Upper lobe of right lung (tissue), 1 donor: ENCODE results near the gene MTMR3. TPM values are rescaled to one million over a fixed set of nuclear protein-coding genes. Genes with fewer than 3 reads are reported as not detected.
A peak's percentile ranks its signal among the peaks of the same experiment; 100 is the strongest.

Source experiments
- ATAC-seq: fragments of 200-7000 bp; cut with Tn5 transposase; one replicate; pipeline ENCODE4 v1.9.1; 2020; ENCODE audit warnings: mild to moderate bottlenecking, moderate library complexity
- DNase-seq: peaks from one replicate; pipeline ENCODE4 v3.0.0-alpha.2; 2020
- H3K27ac ChIP-seq: fragments of 200-600 bp; one replicate; pipeline ENCODE4 v1.8.0; 2022
- H3K27me3 ChIP-seq: fragments of 200-600 bp; one replicate; pipeline ENCODE4 v1.8.0; 2022; ENCODE audit warnings: mild to moderate bottlenecking
- H3K36me3 ChIP-seq: fragments of 200-600 bp; one replicate; pipeline ENCODE4 v1.8.0; 2022
- H3K4me1 ChIP-seq: fragments of 200-600 bp; one replicate; pipeline ENCODE4 v1.8.0; 2022
- H3K4me3 ChIP-seq: fragments of 200-600 bp; one replicate; pipeline ENCODE4 v1.8.0; 2022; ENCODE audit warnings: mild to moderate bottlenecking
- H3K9me3 ChIP-seq: fragments of 200-600 bp; one replicate; pipeline ENCODE4 v1.8.0; 2022
- intact Hi-C: fragments of 100-400 bp; cut with DNase I; formaldehyde crosslinking; loops from one replicate; pipeline ENCODE4 v1.11.0; 2022
- total RNA-seq: library from RNA; stranded (reverse); fragmentation: NEBNext Ultra II Directional; extraction: Animal tissue kit (Norgen Biotek cat#: 25700); gene quantifications from one replicate; pipeline ENCODE4 v1.2.1, GENCODE V29; 2021
- TF ChIP-seq, protein P1 (sequence below): fragments of 200-600 bp; IDR thresholded peaks from one replicate; pipeline ENCODE4 v1.8.0; 2022; ENCODE audit warnings: antibody characterized with exemption
- donor health status: DM: no; HTN: yes; CAD: no; lungs with severe emphysema.

MTMR3 gene
- total RNA-seq, 1 donor from 2014 or later: 50.6 TPM

DNA sequence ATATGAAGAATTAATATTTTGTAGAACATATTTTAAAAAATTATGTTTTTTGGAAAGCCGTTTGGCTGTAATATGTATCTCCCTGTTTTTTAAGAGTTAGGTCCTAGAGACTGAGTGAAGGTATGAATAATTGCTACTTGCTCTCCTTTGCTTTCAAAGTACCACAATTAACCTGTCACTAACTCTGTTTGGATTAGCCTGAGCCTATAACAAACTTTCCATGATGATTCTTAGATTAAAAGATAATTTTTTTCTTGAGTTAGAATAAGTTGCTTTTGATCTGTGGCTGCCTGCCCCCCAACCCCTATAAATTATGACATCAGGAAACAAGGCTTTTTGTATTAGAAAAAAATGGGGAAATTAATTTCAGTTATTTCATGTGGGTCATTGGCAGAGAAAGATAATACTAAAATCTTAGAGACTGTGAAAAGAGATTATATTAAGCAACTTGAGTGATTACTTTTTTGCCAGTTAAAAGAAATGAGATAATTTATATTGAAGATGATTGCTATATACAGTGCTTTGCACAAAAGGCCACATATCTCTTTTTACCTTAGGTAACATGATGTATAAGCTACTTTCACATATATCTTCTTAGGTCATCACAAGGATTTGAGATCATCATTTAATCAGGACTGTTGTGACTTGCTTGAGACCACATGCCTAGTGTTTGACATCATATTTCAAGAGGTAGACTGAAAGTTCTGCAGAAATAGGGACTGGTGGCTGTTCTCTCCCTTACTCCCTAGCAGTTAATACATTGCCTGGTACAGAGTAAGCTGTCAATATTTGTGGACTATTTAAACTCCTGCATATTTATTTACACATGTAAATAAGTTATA lies 9.6 kb downstream of the MTMR3 start:
- no peak for ATAC-seq
- intact Hi-C loops: no loop called here
- Histone ChIP-seq H3K4me3 (no peak overlapping the region), H3K36me3 (no peaks in the 10 kb centered on the region), H3K27me3 (no peaks in the 10 kb centered on the region), H3K9me3 (no peaks in the 10 kb centered on the region), H3K27ac (no peak overlapping the region), H3K4me1 (peaks cover 6% of the 10 kb centered on the region)
- no peak for DNase-seq
- TF ChIP-seq, protein P1, sequence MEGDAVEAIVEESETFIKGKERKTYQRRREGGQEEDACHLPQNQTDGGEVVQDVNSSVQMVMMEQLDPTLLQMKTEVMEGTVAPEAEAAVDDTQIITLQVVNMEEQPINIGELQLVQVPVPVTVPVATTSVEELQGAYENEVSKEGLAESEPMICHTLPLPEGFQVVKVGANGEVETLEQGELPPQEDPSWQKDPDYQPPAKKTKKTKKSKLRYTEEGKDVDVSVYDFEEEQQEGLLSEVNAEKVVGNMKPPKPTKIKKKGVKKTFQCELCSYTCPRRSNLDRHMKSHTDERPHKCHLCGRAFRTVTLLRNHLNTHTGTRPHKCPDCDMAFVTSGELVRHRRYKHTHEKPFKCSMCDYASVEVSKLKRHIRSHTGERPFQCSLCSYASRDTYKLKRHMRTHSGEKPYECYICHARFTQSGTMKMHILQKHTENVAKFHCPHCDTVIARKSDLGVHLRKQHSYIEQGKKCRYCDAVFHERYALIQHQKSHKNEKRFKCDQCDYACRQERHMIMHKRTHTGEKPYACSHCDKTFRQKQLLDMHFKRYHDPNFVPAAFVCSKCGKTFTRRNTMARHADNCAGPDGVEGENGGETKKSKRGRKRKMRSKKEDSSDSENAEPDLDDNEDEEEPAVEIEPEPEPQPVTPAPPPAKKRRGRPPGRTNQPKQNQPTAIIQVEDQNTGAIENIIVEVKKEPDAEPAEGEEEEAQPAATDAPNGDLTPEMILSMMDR: no peak

DNA sequence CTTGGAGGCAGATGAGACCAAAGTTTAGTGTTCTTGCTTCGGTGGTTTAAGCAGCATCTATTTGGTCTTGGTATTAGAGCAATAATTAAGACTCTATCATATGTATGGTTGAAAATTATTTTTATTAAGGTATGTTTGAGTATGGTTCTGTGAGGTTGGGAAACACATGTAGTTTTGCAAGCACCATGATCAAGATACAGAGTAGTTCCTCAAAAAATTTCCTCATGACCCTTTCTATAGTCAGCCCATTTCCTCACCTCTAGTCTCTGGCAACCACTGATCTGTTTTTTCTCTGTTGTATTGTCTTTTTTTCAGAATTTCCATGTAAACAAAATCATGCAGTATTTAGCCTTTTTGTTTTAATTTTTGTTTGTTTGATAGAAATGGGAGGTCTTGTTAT lies 18.4 kb downstream of the MTMR3 start:
- ATAC-seq (peak; percentile 65), DNase-seq (no peak)
- intact Hi-C loops: no loop called here
- Histone ChIP-seq H3K27ac (no peak overlapping the region), H3K4me1 (peaks cover 4% of the 10 kb centered on the region), H3K9me3 (no peaks in the 10 kb centered on the region), H3K4me3 (no peak overlapping the region), H3K27me3 (no peaks in the 10 kb centered on the region), H3K36me3 (no peaks in the 10 kb centered on the region)
- TF ChIP-seq, protein P1: no peak

DNA sequence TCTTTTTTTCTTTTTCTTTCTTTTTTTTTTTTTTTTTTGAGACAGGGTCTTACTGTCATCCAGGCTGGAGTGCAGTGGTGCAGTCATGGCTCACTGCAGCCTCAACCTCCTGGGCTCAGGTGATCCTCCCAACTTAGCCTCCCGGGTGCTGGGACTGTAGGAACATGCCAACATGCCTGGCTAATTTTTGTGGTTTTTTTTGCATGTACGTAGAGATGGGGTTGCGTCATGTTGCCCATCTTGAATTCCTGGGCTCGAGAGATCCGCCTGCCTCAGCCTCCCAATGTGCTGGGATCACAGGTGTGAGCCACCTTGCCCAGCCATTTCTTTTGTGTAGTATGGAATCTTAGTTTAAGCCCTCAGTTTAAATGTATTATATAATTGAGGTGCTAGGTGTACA lies 20.4 kb downstream of the MTMR3 start:
- Histone ChIP-seq H3K4me1 (peaks cover 16% of the 10 kb centered on the region), H3K9me3 (no peaks in the 10 kb centered on the region), H3K27ac (no peak overlapping the region), H3K36me3 (no peaks in the 10 kb centered on the region), H3K27me3 (no peaks in the 10 kb centered on the region), H3K4me3 (no peak overlapping the region)
- DNase-seq (no peak), ATAC-seq (no peak)
- TF ChIP-seq, protein P1: no peak
- intact Hi-C loops: no loop called here

DNA sequence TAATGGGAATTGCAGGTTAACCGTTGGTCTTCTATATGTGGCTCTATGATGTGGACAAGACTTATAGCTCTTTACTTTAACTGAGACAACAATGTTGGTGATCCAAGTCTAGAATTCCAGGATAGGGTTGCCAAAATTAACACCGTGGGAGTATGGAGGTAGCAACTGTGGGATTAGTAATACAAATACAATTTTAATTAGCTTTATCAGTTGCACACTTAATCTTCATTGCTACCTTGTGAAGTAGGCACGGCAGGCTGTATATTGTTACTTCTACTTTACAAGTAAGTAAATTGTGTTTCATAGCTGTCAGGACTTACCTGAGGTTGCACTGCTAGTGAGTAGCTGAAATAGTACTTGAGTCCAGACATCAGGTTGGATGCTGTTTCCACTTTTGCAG lies 21.0 kb downstream of the MTMR3 start:
- no peak overlapping the region for H3K4me3 ChIP-seq
- TF ChIP-seq, protein P1: no peak
- no peaks in the 10 kb centered on the region for H3K36me3 ChIP-seq
- no peaks in the 10 kb centered on the region for H3K27me3 ChIP-seq
- no peaks in the 10 kb centered on the region for H3K9me3 ChIP-seq
- ATAC-seq: no peak
- H3K27ac ChIP-seq: no peak overlapping the region
- intact Hi-C loops: no loop called here
- H3K4me1 ChIP-seq: peaks cover 19% of the 10 kb centered on the region
- DNase-seq: no peak

DNA sequence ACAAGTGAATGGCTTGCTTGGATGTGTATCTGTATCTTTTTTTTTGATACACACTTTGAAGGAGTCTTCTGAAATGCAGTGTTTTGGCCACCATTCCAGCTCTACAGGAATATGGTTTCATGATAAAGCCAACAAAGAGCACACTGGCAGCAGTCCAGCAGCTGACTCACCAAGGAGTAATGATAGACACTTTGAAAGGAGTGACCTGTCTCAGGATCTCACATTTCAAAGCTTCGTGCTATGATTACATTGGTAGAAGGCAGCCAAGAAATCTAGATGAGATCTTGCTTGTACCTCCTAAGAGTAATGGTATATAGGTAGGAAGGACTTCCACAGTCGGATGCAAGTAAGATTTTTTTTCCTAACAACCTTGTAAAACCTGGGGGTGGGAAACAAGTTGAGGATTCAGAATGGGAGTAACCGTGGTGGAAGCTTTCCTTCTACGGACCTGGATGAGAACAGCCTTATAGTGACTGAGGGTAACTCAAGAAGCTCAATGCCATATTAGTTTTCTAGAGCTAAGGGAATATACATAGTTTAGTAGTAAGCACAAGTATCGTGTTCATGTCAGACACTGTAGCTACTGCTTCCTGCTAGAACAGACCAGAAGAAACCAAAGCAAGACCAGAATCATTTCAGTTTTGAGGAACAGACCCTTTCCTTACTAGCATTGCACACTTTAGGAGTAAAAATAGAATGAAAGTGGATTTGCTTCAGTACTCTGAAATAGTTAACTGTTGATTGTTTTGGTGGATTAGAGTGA lies 25.0 kb downstream of the MTMR3 start:
- Histone ChIP-seq H3K4me3 (no peak overlapping the region), H3K27ac (no peak overlapping the region), H3K4me1 (peaks cover 42% of the 10 kb centered on the region), H3K36me3 (no peaks in the 10 kb centered on the region), H3K27me3 (no peaks in the 10 kb centered on the region), H3K9me3 (no peaks in the 10 kb centered on the region)
- DNase-seq: peak; percentile 76
- intact Hi-C loops: no loop called here
- TF ChIP-seq, protein P1: no peak
- ATAC-seq: peak; percentile 79
